Adrenal gland (tissue), 12 donors: ENCODE measurements around the gene DNAJC6. TPM values are rescaled to one million over a fixed set of nuclear protein-coding genes. Genes with fewer than 3 reads are reported as not detected.
A peak's percentile ranks its signal among the peaks of the same experiment; 100 is the strongest.

Source experiments
- DNase-seq, 7 donors: peaks; one replicate each; pipeline ENCODE4 v3.0.0-alpha.2; 2019 to 2020
- H3K27ac ChIP-seq, 5 donors: fragments of 200-600 bp; sonication (generic) in 4 of 5; 1 replicate in 3 of 5; 2 replicates in 2 of 5; pipeline versions ENCODE4 v1.5.1 to v1.8.0; 2016 to 2020; ENCODE audit warnings: mild to moderate bottlenecking in 1 of 5
- H3K27me3 ChIP-seq: fragments of 200-600 bp; 2 replicates; pipeline ENCODE4 v1.8.0; 2021
- H3K36me3 ChIP-seq, 2 donors: fragments of 200-600 bp; replicated peaks in 1 of 2; 1 replicate in 1 of 2; 2 replicates in 1 of 2; pipeline versions ENCODE4 v1.5.1 to v1.8.0; 2018 to 2022
- H3K4me1 ChIP-seq, 2 donors: fragments of 200-600 bp; replicated peaks in 1 of 2; 1 replicate in 1 of 2; 2 replicates in 1 of 2; pipeline versions ENCODE4 v1.5.1 to v1.8.0; 2018 to 2021
- H3K4me3 ChIP-seq, 4 donors: fragments of 200-600 bp; sonication (generic) in 3 of 4; one replicate each; pipeline ENCODE4 v1.5.1; 2016 to 2018
- H3K9me3 ChIP-seq, 3 donors: fragments of 200-600 bp; sonication (generic) in 1 of 3; replicated peaks in 1 of 3; 1 replicate in 2 of 3; 2 replicates in 1 of 3; pipeline versions ENCODE4 v1.5.1 to v1.8.0; 2016 to 2021
- POLR2A ChIP-seq, 2 donors: fragments of 450-650 bp; IDR thresholded peaks; one replicate each; pipeline ENCODE4 v1.6.1; 2017; ENCODE audit warnings: antibody characterized with exemption in 2 of 2, mild to moderate bottlenecking in 2 of 2, moderate library complexity in 1 of 2
- WGBS, 4 donors: extraction: QIAGEN DNeasy Blood & Tissue Kit in 2 of 4; methylation state at CpG; one replicate each; pipeline versions ENCODE4 v1.1.5 to v1.1.7; 2013 to 2017; 5-methylcytosine and 5-hydroxymethylcytosine counted together
- intact Hi-C, 2 donors: fragments of 100-400 bp; cut with DNase I; formaldehyde crosslinking; loops; one replicate each; pipeline versions ENCODE4 v1.14.1 to v1.15.0; 2022 to 2023
- polyA plus RNA-seq, 3 donors: library from polyadenylated mRNA; stranded (reverse); fragments of 200-250 nt in 2 of 3; fragments of 350-450 nt in 1 of 3; fragmentation: Illumina TruSeq in 1 of 3; extraction: RNeasy Lipid Tissue Mini Kit (QIAGEN cat#74804) in 1 of 3; gene quantifications; one replicate each; pipeline ENCODE4 v1.2.3, GENCODE V29; 2013 to 2014
- total RNA-seq, 9 donors: library from RNA; depleted of rRNA in 4 of 9; stranded (reverse); fragments of >200 nt in 4 of 9; fragments of 120-200 nt in 1 of 9; fragmentation: NEBNext Ultra II Directional in 1 of 9; extraction: Animal tissue kit (Norgen Biotek cat#: 25700) in 1 of 9; gene quantifications; one replicate each; pipeline versions ENCODE4 v1.1.0 to v1.2.4, GENCODE V29; 2013 to 2023
- TF ChIP-seq, protein P1 (sequence below), 6 experiments: fragments of 450-650 bp in 4 of 6; fragments of 200-600 bp in 2 of 6; sonication (generic) in 1 of 6; IDR thresholded peaks; 1 replicate in 5 of 6; 2 replicates in 1 of 6; pipeline versions ENCODE4 v1.5.1 to v1.8.0; 2016 to 2021; ENCODE audit warnings: antibody characterized with exemption in 6 of 6, mild to moderate bottlenecking in 2 of 6, moderate library complexity in 1 of 6
- donor health status: healthy with polysubstance abuse.
- donor health status: Bipolar disorder and iron deficiency.
- donor health status: DM: yes; HTN: yes; CAD: no.
- donor health status: DM: no; HTN: no; CAD: no.
- donor health status: DM: no; HTN: no; CAD: no.
- donor health status: DM: yes; HTN: yes; CAD: no.

The DNAJC6 gene
- total and polyA plus RNA-seq, 12 donors = 1.5 to 39.8 (median 13.2) TPM

DNA sequence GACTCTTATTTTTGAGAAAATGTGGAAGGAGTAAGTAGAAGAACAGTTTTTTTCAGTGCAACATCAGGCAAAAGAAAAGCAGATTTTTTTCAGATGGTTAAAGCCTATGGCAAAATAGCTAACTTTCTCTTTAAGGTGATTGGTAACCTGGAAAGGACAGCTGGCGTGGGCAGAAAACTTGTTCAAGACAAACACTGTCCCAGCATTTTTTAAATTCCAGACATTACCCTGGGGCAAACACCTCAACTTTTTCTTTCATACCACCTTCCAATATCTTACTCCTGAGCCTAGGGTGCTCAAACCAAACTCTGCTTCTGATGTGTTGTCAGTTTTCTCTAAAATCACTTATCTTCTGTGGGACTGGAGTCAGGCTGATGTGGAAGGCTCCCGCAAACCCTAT is 108.4 kb downstream of the DNAJC6 start:
- DNase-seq = no peak
- TF ChIP-seq, protein P1, sequence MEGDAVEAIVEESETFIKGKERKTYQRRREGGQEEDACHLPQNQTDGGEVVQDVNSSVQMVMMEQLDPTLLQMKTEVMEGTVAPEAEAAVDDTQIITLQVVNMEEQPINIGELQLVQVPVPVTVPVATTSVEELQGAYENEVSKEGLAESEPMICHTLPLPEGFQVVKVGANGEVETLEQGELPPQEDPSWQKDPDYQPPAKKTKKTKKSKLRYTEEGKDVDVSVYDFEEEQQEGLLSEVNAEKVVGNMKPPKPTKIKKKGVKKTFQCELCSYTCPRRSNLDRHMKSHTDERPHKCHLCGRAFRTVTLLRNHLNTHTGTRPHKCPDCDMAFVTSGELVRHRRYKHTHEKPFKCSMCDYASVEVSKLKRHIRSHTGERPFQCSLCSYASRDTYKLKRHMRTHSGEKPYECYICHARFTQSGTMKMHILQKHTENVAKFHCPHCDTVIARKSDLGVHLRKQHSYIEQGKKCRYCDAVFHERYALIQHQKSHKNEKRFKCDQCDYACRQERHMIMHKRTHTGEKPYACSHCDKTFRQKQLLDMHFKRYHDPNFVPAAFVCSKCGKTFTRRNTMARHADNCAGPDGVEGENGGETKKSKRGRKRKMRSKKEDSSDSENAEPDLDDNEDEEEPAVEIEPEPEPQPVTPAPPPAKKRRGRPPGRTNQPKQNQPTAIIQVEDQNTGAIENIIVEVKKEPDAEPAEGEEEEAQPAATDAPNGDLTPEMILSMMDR (IDR thresholded peaks at IDR 0.05) = no peak
- no peak for TF ChIP-seq POLR2A (IDR thresholded peaks at IDR 0.05)
- peaks cover 10 to 16% of the 10 kb centered on the region in 2 donors for H3K4me1 ChIP-seq
- no peaks in the 10 kb centered on the region for H3K9me3 ChIP-seq
- WGBS, 4 donors = 89 to 100% (median 93%) methylated on average over 2 of the region's 2 CpGs
- intact Hi-C loops = no loop called here
- no peaks in the 10 kb centered on the region for H3K36me3 ChIP-seq
- no peaks in the 10 kb centered on the region for H3K27me3 ChIP-seq
- H3K27ac ChIP-seq = no peak overlapping the region
- H3K4me3 ChIP-seq = no peak overlapping the region

DNA sequence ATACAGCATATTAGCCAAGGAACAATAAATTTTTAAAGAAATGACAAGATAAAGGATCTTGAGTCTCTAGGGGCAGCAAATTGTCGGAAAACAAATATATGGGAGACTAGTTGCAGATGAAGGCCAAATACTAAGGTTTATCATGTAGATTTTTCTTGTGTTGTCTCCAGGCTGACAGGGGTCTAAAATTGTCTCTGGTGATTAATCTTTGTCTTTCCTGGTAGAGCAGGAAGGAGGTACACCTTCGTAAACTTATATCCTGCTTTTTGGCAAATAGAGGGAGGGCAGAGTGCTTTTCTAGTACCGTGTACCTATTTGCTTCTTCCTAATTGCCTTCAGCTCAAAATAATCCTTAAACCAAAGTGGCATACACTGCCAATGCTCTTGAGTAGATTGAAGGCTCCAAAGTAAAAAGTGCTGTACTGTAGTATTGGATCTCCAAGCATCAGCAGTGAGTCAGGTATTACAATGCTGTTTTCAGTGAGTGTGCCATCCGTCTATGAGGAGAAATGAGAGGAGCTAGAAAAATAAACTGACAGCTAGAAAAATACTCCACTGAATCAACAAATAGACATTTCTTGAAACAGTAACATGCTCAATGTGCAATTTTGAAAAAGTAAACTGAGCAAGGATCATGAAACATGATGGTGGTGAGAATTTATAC is 109.3 kb downstream of the DNAJC6 start:
- Histone ChIP-seq H3K4me3 (no peak overlapping the region), H3K9me3 (no peaks in the 10 kb centered on the region), H3K27ac (peak overlapping the region in 1 of 5 donors; percentile 82), H3K36me3 (no peaks in the 10 kb centered on the region), H3K27me3 (no peaks in the 10 kb centered on the region), H3K4me1 (peaks cover 14 to 25% of the 10 kb centered on the region in 2 donors)
- TF ChIP-seq POLR2A (IDR thresholded peaks at IDR 0.05) = no peak
- TF ChIP-seq, protein P1 (IDR thresholded peaks at IDR 0.05) = no peak
- no peak for DNase-seq
- WGBS, 4 donors = 88 to 91% (median 90%) methylated on average over 4 of the region's 4 CpGs
- intact Hi-C loops = no loop called here

DNA sequence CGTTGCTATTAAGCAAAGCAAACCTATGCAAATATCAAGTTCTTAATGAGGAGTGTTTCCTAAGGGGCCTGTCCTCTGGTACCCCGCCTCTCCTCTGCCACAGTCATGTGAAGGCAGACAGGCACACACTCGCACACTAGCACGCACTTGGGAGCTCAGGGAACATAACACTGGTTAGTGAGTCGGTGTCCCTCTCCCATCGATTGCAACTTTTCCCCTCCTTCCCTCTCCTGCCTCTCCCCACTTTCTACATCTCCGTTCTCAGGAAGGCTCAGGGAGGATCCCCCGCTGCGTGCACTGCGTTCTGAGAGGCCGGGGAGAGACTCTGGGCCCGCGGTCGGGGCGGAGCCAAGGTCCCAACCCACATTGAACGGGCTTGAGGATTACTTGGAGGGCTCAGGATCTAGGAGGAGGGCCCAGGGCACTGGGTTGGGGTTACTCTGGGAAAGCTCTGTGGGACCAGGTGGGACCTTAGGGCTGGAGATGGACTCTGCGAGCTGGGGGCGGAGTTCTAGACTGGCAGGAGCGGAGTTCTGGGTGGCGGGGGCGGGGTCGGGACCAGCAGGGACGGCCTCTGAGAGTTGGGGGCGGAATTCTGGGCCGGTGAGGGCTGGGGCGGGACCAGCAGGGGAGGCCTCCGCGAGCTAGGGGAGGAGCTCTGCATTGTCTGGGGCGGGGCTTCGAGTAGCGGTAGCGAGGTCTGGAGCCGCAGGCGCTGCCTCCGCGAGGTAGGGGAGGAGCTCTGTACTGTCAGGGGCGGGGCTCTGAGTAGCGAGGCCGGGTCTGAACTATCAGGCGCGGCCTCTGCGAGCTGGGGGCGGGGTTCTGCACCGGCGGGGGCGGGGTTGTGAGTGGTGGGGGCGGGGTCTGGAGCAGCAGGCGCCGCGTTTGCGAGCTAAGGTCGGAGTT is 110.6 kb downstream of the DNAJC6 start:
- H3K27me3 ChIP-seq = no peaks in the 10 kb centered on the region
- intact Hi-C loops = loop anchor here in 1 of 2 donors (10.0 kb wide), 1 partner anchor 165 kb away; no protein-coding TSS in a partner anchor
- H3K4me3 ChIP-seq = peak overlapping the region; percentile 21 to 92 (median 58)
- peak; percentile 99 to 100 (median 99) for DNase-seq
- no peaks in the 10 kb centered on the region for H3K9me3 ChIP-seq
- 0 to 2% (median 1%) methylated on average over 18 to 52 of the region's 52 CpGs for WGBS, 4 donors
- TF ChIP-seq, protein P1 (IDR thresholded peaks at IDR 0.05) = no peak
- peak; percentile 13 to 67 for TF ChIP-seq POLR2A (IDR thresholded peaks at IDR 0.05)
- H3K4me1 ChIP-seq = peaks cover 22 to 37% of the 10 kb centered on the region in 2 donors
- no peaks in the 10 kb centered on the region for H3K36me3 ChIP-seq
- H3K27ac ChIP-seq = peak overlapping the region; percentile 59 to 100 (median 99)
